ENCODE measurements around the gene PITPNB.
A peak's percentile ranks its signal among the peaks of the same experiment; 100 is the strongest.

The PITPNB gene

DNA sequence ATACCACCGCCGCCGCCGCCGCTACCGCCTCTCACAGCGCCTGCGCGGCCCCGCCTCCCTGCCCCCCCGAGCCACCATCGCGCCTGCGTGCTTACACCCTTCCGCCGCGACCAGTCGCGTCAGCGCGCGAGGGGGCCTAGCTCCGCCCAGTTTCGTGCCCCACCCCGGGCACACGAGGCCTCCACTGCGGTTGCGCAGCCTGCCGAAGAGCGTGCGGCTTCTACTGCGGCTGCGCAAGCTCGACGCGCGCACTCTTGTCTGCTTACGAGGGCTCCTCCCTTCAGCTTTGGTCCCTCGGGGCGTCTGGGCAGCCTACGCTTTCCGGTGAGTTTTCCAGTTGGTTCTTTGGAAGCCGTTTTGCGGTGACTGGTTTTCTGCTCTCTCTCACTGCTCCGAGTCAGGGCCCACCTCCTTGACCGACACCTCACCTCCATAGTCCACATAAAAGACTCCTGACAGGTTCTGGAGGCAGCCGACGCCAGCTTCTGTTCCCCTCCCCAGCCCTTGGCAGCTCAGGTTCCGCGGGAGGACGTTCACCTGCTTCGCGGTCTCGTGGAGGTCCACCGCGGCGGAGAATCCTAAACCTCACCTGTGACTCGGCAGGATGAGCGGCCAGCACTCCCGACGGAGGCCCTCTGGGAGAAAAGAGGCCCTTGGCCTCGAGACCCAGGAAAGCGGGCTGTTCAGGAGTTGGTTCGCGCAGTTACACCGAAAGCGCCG is at the start of gene PITPNB:
TSS of gene PITPNB (minus strand) at position 35 of the 720 bp plus-strand sequence. CDS start 65 bp downstream, outside the sequence.
- DNase-seq = peak; percentile 95

DNA sequence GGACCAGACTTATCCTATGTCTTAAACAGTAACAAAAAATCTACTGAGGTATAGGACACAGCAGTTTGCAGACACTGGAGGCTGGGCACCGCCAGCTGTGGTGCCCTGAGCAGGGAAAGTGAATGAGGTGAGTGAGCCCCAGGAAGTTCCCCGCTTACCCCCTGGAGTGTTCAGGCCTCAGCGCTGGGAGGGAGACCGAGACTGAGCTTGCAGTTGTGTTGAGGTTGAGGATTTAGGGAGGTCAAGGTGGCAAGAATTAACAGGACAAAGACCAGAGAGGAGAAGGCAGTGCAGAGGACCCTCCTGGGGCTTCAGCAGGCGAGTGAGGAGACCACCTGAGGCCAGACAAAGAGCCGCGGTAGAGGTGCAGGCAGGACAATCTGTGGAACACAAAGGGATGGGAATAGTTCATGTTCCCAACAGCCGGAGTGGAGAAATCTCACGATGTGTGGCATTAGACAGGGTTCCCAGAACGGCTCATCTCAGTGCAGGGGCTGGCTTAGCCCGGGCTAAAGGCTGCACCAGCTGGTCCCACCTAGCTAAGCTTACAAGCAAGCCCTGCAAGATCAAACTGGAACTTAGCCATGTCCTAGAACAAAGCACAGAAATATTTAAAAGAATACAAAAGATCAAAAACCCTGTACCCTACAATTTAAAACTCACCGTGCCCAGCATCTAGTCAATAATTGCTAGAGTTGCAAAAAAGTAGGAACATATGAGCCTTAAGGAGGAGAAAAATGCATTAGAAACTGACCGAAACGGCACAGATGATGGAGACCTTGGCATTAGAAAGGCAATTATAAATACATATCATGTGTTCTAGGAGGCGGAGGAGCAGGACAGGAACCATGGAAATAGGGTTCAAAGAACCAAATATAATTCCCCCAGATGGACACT is 47.4 kb upstream of the PITPNB start:
- no peak for DNase-seq

DNA sequence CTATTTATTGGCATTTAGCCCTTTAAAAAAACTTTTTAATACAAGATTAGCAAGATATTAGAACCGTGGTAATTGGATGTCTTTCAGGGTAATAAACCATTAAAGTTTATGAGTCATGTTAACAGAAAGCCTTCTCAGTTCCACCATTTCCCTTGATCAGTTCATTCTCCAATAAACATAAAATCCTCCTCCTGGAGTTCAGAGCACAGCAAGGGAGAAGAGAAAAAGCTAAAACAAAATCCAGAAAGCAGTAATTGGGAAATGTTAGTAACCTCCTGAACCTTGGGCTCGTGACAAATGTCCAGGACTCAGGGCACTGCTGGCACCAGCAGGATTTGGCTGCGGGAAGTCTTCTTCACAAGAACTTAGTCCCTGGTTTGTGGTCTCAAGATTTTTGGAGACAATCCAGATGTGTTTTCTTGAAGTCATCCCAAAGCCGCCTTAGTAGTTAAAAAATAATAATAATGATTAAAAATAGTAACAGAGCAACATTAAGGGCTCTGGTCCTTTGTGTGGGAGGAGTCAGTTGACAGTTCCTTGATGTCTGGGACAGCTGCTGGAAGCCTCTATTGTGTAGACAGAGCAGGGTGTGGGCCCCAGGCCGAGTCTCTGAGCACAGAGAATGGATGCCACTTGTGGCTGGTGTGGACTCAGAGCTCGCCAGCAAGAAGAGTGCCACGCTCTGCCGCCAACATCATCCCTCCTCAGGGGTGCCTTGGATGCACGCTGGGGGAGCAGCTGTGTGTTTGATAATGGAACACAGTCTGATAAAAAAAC is 43.4 kb upstream of the PITPNB start:
- DNase-seq = no peak

DNA sequence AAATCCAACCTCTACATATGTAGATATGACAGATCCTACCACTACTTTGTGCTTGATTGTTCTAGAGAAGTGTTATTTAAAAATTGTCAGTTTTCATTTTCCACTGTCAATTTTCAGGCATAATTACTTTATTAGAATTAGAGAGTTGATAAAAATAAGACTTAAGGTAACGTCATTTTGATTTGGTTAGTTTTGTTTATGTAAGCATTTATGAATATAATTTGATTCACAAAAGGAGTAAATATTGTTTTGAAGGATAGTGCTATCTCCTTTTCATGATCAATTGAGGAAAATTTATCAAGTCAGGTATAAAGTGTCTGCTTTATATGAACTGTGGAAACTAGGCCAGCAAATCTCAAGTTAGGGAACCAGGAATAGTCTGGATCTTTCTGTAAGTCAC is 42.6 kb upstream of the PITPNB start:
- DNase-seq = no peak

DNA sequence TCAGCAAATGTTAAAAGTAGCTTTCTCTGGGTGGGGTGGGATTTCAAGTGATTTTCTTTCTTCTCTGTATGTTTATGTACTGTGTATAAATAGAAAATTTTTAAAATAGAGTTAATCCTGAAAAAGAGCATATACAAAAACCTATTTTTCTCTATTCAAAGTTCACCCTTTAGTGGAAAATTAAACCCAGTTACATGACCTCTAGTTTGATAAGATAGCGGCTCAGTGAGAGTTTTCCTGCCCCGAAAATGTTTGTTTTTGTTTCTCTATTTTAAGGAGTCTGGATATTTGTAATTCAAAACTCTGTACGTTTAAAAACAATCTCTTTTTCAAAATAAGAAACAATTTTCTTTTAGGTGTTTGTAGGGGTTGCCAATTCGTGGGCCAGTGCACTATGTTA is 42.1 kb upstream of the PITPNB start:
- no peak for DNase-seq

DNA sequence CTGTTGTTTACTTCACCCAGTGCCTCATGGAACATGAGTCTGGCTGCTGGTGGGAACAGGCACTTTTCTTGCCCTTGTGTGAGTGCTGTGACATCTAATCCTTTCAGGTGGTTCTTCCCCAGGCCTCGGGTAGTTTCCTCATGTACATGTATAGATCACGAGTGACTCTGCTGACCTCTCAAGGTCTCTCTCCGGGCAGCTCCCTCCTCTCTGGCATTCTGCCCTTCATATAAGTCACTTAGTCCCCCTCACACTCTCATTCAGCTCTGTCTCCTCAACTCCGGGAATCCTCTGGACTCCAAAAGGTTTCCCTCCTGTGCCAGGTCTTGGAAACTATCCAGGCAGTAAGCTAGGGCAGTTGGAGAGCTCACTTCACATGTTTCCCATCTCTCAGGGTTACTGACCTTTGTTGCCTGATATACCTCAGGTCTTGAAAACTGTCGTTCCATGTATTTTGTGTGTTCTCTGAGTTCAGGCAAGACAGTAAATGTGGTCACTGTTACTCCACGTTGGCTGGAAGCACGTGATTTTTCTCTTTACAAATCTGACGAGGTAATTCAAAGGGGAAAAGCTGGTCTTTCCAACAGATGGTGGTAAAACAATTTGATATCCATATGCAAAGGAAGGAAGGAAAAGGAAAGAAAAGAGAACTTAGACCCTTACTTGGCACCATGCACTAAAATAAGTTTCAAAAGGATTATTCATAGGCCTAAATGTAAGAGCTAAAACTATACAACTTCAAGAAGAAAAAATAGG is 40.5 kb upstream of the PITPNB start:
- DNase-seq = no peak

- no peak for DNase-seq
Measured at GRCh38 chr22:27952779-27953178, 33.7 kb upstream of the PITPNB start.

DNA sequence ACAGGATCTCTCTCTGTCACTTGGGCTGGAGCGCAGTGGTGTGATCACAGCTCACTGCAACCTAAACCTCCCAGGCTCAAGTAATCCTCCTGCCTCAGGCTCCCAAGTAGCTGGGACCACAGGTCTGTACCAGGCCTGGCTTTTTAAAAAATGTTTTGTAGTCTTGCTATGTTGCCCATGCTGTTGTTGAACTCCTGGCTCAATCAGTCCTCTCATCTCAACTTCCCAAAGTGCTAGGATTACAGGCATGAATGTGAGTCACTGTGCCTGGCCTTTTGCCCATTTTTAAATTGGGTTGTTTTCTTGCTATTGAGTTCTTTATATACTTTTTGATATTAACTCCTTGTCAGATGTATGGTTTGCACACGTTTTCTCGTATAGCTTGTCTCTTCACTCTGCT is 33.0 kb upstream of the PITPNB start:
- DNase-seq = no peak

DNA sequence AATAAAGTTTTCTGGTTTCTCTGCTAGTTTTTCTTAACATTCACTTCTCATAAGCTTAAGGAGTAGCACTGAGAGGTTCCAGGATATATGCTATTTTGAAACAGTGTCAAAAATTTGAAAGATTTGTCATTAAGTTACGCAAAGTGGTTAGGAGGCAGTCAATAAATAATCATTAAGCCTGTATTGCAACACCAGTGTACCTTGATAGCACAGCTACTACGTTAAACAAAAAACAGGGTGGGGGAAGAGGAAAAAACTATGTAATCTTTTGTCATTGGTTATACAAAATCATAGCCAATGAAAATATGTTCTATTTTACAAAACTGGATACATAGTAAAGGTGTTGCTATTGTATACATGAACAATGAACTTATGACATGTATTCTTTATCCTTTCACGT is 30.4 kb upstream of the PITPNB start:
- DNase-seq = no peak

GRCh38 chr22:27948569-27948968 is 29.5 kb upstream of the PITPNB start:
- no peak for DNase-seq

- DNase-seq = no peak
Measured at GRCh38 chr22:27947448-27947847, 28.4 kb upstream of the PITPNB start.

DNA sequence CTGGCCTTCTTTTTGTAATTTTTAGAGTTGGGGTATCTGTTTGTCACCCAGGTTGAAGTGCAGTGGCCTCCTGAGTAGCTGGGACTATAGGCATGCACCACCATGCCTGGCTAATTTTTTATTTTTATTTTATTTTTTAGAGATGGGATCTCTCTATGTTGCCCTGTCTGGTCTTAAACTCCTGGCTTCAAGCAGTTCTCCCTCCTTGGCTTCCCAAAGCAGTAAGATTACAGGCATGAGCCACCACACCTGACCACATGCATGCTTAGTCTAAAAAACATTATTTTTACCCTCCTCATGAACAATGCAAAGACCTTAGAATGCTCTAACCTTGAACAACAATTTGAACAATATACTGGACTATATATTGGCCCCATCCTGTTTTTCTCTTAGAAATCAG is 22.1 kb upstream of the PITPNB start:
- DNase-seq = no peak

GRCh38 chr22:27937453-27937852 is 18.4 kb upstream of the PITPNB start:
- no peak for DNase-seq

GRCh38 chr22:27935897-27936296 is 16.8 kb upstream of the PITPNB start:
- DNase-seq = no peak

GRCh38 chr22:27934069-27934468 is 15.0 kb upstream of the PITPNB start:
- no peak for DNase-seq

DNA sequence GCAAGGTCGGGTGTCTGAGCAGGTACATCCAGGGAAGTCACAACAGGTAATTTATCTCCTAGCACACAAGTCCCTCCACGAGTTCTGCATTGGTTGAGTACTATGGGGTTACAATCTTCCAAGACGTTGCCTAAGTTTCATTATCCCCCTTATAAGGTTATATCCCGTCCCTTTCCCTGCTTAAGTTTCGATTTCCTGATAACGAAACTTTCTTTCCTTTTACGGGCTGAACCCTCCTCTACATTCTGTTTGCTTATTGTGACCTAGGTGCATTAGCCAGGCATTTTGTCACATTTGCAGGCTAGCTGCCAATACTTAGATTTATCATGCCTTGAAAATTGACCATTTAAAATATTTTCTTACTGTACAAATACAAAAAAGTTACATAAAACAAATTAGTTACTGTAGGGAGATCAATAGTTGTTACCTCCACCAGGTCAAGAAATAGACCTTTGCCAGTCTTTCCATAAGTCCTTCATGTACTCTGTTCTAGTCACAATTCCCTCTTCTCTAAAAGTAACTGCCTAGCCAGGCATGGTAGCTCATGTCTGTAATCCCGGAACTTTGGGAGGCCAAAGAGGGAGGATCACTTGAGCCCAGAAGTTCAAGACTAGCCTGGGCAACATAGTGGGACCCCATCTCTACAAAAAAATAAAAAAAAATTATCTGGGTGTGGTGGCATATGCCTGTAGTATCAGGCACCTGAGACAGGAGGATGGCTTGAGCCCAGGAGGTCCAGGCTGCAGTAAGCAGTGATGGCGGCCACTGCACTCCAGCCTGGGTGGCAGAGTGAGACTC is 14.3 kb upstream of the PITPNB start:
- no peak for DNase-seq

DNA sequence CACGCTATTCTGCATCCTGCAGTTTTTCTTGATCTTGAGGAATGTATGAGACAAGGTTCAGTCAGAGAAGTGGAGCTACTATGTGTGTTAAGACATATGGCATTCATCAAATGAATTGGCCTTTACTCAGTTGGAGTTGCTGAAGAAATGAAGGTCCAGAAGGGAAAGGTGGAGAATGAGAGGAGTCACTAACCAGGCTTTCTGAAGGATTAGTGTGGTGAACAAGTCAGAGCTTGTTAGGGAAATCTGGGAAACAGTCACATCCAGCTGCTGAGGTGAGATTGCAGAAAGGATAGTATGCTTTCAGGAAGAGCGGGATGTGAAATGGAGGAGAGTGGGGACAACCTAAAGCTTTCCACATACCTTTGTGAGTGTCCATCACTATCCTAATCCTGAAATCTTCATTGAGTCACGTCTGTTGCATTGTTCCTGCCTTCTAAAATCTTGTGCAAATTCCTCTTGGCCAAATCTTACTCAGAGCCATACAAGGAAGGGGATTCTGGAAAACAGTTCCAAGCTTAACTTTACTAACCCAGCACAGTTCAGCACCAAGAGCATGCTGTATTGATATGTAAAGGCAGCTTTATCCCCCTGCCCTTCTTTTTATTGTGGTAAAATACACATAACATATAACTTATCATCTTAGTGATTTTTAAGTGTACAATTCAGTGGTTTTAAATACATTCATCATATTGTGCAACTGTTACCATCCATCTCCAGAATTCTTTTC is 11.4 kb upstream of the PITPNB start:
- DNase-seq = no peak

DNA sequence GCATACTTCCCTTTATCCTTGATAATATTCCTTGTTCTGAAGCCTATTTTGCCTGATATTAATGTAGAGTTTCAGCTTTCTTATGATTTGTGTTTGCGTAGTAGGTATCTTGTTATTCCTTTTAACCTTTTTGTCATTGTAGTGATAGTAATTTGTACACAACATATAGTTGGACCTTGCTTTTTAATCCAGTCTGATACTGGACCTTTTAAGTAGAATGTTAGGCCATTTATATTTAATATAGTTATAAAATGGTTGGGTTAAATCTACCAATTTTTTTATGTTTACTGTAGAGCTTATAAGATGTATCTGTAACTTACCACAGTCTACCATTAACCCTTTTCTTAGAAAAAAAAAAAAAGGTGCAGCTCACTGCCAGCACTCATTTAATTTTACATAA is 8.6 kb upstream of the PITPNB start:
- DNase-seq = no peak

DNA sequence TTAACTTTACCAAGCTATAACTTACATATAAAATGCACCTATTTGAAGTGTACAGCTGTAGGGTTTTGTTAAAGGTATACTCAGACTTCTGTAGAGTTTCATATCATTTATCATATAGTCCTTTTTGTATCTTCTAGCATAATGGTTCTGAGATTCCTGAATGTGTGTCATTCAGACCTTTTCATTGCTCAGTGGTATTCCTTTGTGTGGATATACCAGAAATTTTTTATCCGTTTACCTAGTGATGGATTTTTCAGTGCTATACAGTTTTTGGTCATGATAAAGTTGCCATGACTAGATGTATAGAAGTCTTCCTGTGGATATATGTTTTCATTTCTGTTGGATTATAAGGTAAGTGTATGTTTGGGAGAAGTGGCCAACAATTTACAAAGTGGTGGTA is 6.3 kb upstream of the PITPNB start:
- no peak for DNase-seq

GRCh38 chr22:27919942-27920755 is 1.1 kb upstream of the PITPNB start:
- peak; percentile 24 for DNase-seq
